GM12872 (cell line): ENCODE measurements around the gene FLACC1.

ENCODE experiments used
- CTCF ChIP-seq: IDR thresholded peaks from 3 replicates; pipeline ENCODE4 v1.5.1; 2011; ENCODE audit warnings: low read depth, mild to moderate bottlenecking, low read length, moderate library complexity; ENCODE audit not compliant: insufficient read depth

FLACC1 gene

GRCh38 chr2:201383136-201383535 lies 26.0 kb upstream of the FLACC1 start:
- no peak for TF ChIP-seq CTCF

GRCh38 chr2:201378496-201379397 lies 21.6 kb upstream of the FLACC1 start:
- TF ChIP-seq CTCF, result no peak

GRCh38 chr2:201377218-201377617 lies 20.1 kb upstream of the FLACC1 start:
- no peak for TF ChIP-seq CTCF

- TF ChIP-seq CTCF, result no peak
Measured at GRCh38 chr2:201369775-201370174, 12.6 kb upstream of the FLACC1 start.

GRCh38 chr2:201366146-201366545 lies 9.0 kb upstream of the FLACC1 start:
- no peak for TF ChIP-seq CTCF

- peak; percentile 86 for TF ChIP-seq CTCF
Measured at GRCh38 chr2:201363857-201364560, 6.9 kb upstream of the FLACC1 start.

- TF ChIP-seq CTCF, result no peak
Measured at GRCh38 chr2:201362396-201362795, 5.3 kb upstream of the FLACC1 start.
